Non-pigmented ciliary epithelial cell (primary cell): ENCODE data around the gene EIF3I.

Source experiments
- DNase-seq: peaks from one replicate; pipeline ENCODE4 v3.0.0-alpha.2; 2010; ENCODE audit warnings: low read depth

The EIF3I gene

GRCh38 chr1:32221980-32222755, at the start of gene EIF3I, which contains the start of gene TMEM234:
Gene EIF3I, plus strand, starts transcription at chr1:32222407. Its CDS starts 35 bp downstream, at chr1:32222442.
Gene TMEM234, minus strand, starts transcription at chr1:32222353. Its CDS starts 31 bp downstream, at chr1:32222322.
- no peak for DNase-seq

DNA sequence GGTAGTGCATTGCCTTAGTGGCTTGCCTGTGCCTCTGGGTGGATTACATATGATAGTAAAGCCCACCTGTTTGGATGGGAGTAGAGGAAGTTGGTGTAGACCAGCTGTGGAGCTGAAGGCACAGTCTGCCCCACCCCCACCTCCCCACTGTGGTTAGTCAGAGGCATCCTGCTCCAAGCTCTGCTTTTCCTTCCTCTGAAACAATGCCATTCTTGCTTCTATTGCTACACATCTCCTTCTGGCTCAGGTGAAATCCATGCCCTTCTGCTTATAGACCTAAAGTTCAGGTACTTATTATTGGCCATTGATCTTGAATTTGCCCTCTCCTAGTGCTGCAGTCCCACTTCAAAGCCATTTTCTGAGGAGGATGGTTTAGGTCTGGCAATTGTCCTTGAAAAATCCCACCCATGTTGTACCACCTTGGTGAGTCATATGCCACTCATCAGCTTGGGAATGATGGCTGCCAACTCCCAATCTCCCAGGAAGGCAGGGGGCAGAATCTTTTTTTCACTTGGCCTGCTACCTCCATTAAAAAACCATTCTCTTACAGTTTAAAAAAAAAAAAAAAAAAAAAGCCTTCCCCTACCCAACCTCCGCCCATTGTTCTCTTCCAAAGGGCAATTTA, 49.5 kb upstream of the EIF3I start:
- no peak for DNase-seq

DNA sequence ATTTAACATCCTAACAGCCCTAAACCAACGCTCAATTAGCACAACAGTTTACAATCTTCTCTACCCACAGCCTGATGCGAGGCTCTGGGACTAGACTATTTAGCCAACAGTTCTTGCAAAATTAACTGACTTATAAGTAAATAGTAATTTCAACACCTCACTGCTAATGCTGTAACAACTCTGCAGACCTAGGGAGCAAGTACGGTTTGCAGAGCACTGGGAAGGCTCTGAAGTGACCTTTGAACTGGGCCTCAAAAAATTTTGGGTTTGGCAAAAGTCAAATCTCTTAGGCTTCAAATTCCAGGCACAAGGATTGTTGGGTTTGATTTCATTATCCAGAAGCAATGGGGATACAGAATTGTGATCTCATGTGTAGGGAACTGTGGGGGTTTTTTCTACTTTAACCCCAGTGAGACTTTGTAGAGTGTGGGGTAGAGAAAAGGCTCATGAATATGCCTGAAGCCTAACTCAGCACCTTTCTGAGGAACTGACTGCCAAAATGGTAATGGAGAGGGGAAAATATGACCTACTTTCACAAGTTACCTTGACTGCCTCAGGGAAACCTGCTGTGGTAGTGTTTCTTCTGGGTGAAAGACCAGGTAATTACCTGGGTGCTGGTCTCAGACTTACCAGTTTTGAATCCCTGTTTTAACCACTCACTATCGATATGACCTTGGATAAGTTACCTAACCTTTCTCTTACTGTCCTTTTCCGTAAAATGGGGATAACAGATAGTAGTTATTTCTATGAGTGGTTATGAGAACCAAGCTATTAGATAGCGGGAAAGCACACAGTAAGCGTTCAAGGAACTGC, 43.6 kb upstream of the EIF3I start:
- no peak for DNase-seq

DNA sequence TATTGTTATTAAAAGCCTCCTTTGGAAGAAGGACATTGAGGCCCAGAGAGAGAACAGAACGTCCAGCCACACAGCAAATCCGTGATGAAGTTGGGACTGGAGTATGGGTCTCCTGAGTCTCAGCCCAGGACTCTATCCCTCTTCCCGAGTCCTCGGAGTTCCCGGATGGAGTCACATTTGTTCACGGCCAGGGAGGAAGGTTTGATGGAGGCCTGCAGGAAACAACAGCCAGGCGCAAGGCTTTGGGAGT, 43.1 kb upstream of the EIF3I start:
- DNase-seq, result no peak

DNA sequence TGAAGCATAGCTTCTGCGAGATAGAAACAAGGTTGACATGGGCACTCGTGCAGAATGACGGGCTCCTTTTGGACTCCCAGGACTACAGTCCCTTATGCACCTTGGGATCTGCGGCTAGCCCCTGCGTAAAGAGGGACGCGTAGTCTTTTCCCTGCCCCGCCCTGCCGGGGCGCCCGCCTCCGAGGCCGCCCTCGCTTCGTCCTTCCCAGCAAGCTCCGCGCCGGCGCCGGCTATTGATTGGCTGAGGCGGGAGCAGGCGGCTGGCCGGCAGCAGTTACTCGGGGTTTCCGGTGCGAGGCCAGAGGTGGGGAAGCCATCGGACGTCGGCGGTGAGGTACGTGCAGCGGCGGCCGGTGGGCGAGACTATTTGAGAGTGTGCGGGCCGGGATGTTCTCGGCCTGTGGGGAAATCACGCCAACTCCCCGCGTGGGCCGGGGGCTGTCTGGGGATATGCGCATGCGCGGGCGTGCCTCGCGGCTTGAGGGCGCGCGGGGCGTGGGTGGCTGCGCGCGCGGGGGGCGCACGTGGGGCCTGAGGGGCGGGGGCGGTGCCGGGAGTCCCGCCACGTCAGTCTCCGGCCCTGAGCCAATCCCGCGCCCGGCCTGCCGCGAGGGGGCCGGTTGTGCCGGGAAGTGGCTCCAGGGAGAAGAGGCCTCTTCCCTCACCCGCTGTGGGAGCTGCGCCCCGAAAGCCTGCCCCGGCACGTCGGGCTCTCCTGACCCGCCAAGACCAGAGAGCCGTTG, 42.6 kb upstream of the EIF3I start, which contains the start of gene TXLNA:
Gene TXLNA (plus strand): TSS at position 233 of the 743 bp plus-strand sequence. CDS start 671 bp downstream, outside the sequence.
- DNase-seq, result no peak

DNA sequence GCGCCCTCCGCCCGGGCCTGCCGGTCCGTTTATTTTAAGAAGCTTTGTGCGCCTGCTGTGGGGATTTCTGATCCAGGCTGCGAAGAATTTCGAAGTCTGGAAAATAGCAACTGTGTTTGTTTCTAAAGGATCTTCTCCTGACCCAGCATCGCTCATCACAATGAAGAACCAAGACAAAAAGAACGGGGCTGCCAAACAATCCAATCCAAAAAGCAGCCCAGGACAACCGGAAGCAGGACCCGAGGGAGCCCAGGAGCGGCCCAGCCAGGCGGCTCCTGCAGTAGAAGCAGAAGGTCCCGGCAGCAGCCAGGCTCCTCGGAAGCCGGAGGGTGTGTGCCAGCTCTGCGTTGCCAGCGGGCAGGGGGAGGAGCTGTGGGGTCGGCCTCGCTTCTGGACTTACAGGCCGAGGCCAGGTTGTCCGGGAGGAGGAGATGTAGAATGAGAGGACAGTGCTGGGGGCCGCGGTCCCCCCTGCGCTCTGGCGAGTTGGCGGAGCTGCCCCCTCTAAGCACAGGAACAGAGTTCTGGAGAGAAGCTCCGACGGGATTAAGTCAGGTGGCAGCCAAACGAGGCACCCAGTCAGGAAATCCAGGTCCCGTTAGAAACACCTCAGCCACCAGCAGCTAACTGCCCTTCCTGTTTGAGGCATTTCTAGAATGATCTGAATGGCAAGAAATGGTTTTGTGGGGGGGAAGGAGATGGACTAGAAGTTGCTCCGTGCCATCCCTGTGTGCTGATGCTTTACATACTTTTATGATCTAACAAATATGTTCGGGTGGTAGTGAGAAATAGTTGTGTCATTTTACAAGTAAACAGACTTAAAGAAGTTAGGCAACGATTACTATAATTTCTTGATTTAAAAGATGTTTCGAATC, 41.8 kb upstream of the EIF3I start:
- DNase-seq, result no peak

DNA sequence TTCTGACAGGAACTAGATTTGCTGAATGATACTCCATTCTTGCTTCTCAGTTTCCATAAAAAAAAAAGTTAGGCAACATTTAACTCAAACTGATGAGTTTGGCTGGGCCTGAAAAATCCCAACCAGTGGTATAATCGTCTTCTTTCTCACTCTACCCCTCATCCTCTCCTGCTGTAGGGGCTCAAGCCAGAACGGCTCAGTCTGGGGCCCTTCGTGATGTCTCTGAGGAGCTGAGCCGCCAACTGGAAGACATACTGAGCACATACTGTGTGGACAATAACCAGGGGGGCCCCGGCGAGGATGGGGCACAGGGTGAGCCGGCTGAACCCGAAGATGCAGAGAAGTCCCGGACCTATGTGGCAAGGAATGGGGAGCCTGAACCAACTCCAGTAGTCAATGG, 41.1 kb upstream of the EIF3I start:
- no peak for DNase-seq

DNA sequence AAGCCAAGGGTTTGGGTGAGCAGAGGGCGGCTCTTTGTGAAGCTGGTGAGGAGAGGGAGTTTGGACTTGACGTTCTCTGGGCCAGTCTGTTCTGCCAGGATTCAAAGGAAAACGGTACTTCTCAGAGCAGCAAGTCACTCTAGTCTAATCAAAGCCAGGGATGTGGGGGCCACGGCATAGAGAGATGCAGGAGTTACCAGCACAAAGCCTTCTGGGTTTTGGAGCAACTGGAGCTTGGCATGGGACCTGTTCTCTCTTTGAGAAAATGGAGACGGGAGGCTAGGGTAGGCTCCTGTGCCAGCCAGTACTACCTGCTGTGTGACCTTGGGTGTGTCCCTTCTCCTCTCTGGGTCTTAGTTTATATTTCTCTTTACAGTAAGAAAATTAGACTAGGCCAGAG, 40.6 kb upstream of the EIF3I start:
- DNase-seq, result no peak

- no peak for DNase-seq
Measured at GRCh38 chr1:32182060-32182459, 40.1 kb upstream of the EIF3I start.

GRCh38 chr1:32184650-32185049, 37.6 kb upstream of the EIF3I start:
- no peak for DNase-seq

DNA sequence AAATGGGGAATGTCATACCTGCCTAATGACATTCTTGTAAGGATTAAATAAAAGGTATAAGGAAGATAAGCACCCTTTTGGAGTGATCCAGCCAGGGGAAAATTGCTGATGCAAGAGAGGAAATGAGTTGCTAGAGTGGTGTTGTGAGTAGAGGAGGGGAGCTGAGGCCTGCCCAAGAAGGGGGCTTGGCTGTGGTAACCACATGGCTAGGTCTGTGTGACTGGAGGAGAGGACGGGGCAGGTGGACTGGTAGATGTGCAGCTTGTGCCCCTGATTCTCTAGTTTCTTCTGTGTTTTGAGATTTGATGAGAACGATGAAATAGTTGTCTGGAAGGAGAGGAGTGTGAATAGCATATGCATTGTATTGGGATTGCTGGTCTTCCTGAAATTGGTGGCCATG, 36.1 kb upstream of the EIF3I start:
- no peak for DNase-seq

DNA sequence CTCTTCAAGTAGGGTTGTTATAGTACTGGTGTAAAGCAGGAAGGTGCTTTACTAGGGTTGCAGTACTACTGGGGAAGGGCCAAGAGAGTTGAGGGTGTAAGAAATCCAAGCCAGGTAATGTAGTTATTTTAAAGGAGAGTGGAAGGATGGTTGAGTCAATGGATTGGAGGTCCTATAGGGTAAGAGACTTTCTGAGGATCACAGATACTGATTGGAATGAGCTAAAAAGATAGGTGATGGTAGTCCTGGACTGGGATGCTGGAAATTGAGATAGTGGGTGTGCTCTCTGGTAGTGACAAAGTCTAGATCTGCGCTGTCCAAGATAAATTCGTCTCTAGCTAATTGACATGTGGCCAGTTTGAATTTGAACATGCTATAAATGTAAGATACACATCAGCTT, 35.7 kb upstream of the EIF3I start:
- DNase-seq, result no peak

GRCh38 chr1:32187850-32188249, 34.4 kb upstream of the EIF3I start:
- DNase-seq, result no peak

- DNase-seq, result no peak
Measured at GRCh38 chr1:32192220-32192948, 29.8 kb upstream of the EIF3I start.

DNA sequence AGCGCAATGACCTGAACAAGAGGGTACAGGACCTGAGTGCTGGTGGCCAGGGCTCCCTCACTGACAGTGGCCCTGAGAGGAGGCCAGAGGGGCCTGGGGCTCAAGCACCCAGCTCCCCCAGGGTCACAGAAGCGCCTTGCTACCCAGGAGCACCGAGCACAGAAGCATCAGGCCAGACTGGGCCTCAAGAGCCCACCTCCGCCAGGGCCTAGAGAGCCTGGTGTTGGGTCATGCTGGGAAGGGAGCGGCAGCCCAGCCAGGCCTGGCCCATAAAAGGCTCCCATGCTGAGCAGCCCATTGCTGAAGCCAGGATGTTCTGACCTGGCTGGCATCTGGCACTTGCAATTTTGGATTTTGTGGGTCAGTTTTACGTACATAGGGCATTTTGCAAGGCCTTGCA, 27.2 kb upstream of the EIF3I start:
- no peak for DNase-seq

DNA sequence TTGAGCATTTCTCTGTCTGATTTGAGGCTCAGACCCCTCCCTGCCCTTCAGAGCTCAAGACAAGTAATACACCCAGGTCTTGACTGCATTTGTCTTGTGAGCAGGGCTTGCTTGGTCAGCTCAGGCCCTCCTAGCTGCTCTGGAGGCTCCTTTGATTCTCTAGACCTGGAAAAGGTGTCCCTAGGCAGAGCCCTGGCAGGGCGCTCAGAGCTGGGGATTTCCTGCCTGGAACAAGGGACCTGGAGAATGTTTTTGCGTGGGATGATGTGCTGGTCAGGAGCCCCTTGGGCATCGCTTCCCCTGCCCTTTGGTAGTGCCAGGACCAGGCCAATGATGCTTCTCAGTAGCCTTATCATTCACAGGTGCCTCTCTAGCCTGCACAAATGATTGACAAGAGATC, 26.7 kb upstream of the EIF3I start:
- no peak for DNase-seq

GRCh38 chr1:32195972-32196823, 26.0 kb upstream of the EIF3I start:
- no peak for DNase-seq

GRCh38 chr1:32197074-32197473, 25.1 kb upstream of the EIF3I start:
- no peak for DNase-seq

DNA sequence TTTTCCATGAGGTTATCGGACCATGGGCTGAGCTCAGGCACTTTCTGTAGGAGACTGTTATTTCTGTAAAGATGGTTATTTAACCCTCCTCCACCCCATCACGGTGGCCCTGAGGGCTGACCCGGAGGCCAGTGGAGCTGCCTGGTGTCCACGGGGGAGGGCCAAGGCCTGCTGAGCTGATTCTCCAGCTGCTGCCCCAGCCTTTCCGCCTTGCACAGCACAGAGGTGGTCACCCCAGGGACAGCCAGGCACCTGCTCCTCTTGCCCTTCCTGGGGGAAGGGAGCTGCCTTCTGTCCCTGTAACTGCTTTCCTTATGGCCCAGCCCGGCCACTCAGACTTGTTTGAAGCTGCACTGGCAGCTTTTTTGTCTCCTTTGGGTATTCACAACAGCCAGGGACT, 24.4 kb upstream of the EIF3I start:
- DNase-seq, result no peak
